HepG2 (cell line): ENCODE data around the gene THAP10. TPM values are rescaled to one million over a fixed set of nuclear protein-coding genes. Genes with fewer than 3 reads are reported as not detected.

Source experiments
- ATAC-seq: fragments of 200-7000 bp; cut with Tn5 transposase; 3 replicates; pipeline ENCODE4 v1.9.1; 2020; ENCODE audit warnings: mild to moderate bottlenecking, moderate library complexity
- BruUV-seq: library from RNA; stranded (reverse); fragments of 400-500 nt; replicated peaks from 2 replicates; lab custom pipeline; 2021; lab: Mats Ljungman, UMichigan
- CTCF ChIA-PET: fragments of 300-600 bp; formaldehyde crosslinking; extraction: SDS; loops from one replicate; lab custom pipeline; 2021; ENCODE audit warnings: low total read pairs, inconsistent platforms, low intra/inter-chr PET ratio; lab: Yijun Ruan, JAX
- POLR2A ChIA-PET: fragments of 350-600 bp; sonication (Branson Sonifier 250); formaldehyde crosslinking; loops from one replicate; lab custom pipeline; 2020; ENCODE audit warnings: antibody characterized with exemption, inconsistent platforms; lab: Yijun Ruan, JAX
- DNase-seq: peaks from one replicate; pipeline ENCODE4 v3.0.0-alpha.2; 2015; ENCODE audit warnings: low spot score
- FAIRE-seq: peaks from 3 replicates; lab custom pipeline; 2011; peaks lifted over from hg19 to GRCh38; lab: Jason Lieb, UNC
- H2AFZ ChIP-seq: one replicate; pipeline ENCODE4 v1.6.1; 2011; ENCODE audit warnings: low read length, inconsistent platforms
- H3K27ac ChIP-seq: fragments of 300-600 bp; 3 replicates; pipeline ENCODE4 v1.8.0; 2011; ENCODE audit warnings: mixed run types, mild to moderate bottlenecking, mixed read lengths, low read length, inconsistent platforms; ENCODE audit not compliant: insufficient read depth; ENCODE audit errors: extremely low read length
- H3K27me3 ChIP-seq, 2 experiments: fragments of 200-600 bp in 1 of 2; 2 replicates in 1 of 2; 3 replicates in 1 of 2; pipeline versions ENCODE4 v1.6.0 to v1.8.0; 2011; ENCODE audit warnings: low read length in 2 of 2, mild to moderate bottlenecking in 2 of 2, moderate library complexity in 2 of 2, inconsistent platforms in 1 of 2; ENCODE audit not compliant: insufficient read depth in 2 of 2, control insufficient read depth in 1 of 2
- H3K36me3 ChIP-seq, 2 experiments: fragments of 200-600 bp in 1 of 2; replicated peaks in 1 of 2; 2 replicates in 1 of 2; 3 replicates in 1 of 2; pipeline versions ENCODE4 v1.5.1 to v1.8.0; 2011; ENCODE audit warnings: low read length in 2 of 2, inconsistent platforms in 1 of 2; ENCODE audit not compliant: insufficient read depth in 2 of 2, control insufficient read depth in 1 of 2
- H3K4me1 ChIP-seq: 2 replicates; pipeline ENCODE4 v1.5.1; 2012; ENCODE audit warnings: low read length, inconsistent platforms; ENCODE audit not compliant: insufficient read depth
- H3K4me2 ChIP-seq: 2 replicates; pipeline ENCODE4 v1.6.0; 2011; ENCODE audit warnings: low read depth, low read length, inconsistent platforms
- H3K4me3 ChIP-seq, 3 experiments: fragments of 200-600 bp in 1 of 3; sonication (generic), shearing (Covaris generic) in 1 of 3; replicated peaks in 1 of 3; 2 replicates each; pipeline ENCODE4 v1.5.1; 2011 to 2016; ENCODE audit warnings: low read length in 3 of 3, inconsistent platforms in 2 of 3, low read depth in 2 of 3, mild to moderate bottlenecking in 2 of 3, control low read depth in 1 of 3, mixed read lengths in 1 of 3; ENCODE audit not compliant: insufficient read depth in 1 of 3
- H3K79me2 ChIP-seq: one replicate; pipeline ENCODE4 v1.6.1; 2011; ENCODE audit warnings: low read length, inconsistent platforms; ENCODE audit not compliant: insufficient read depth
- H3K9ac ChIP-seq: 2 replicates; pipeline ENCODE4 v1.6.0; 2011; ENCODE audit warnings: mild to moderate bottlenecking, low read depth, low read length, inconsistent platforms; ENCODE audit not compliant: insufficient read depth
- H3K9me3 ChIP-seq: 2 replicates; pipeline ENCODE4 v1.5.1; 2012; ENCODE audit warnings: mild to moderate bottlenecking, low read length
- H4K20me1 ChIP-seq: 2 replicates; pipeline ENCODE4 v1.6.0; 2011; ENCODE audit warnings: inconsistent platforms, mild to moderate bottlenecking, low read length, moderate library complexity; ENCODE audit not compliant: insufficient read depth
- ATF2 ChIP-seq: sonication (generic); formaldehyde crosslinking; IDR thresholded peaks from 2 replicates; pipeline ENCODE4 v1.4.0; 2020; ENCODE audit warnings: missing genetic modification reagents
- CAMTA2 ChIP-seq: sonication (generic); formaldehyde crosslinking; IDR thresholded peaks from 2 replicates; pipeline ENCODE4 v1.4.0; 2020; ENCODE audit warnings: mild to moderate bottlenecking, missing genetic modification reagents, borderline replicate concordance
- MED13 ChIP-seq: sonication (generic); formaldehyde crosslinking; IDR thresholded peaks from 2 replicates; pipeline ENCODE4 v1.5.0; 2020; ENCODE audit warnings: missing genetic modification reagents
- MEF2D ChIP-seq: sonication (generic); formaldehyde crosslinking; IDR thresholded peaks from 2 replicates; pipeline ENCODE4 v1.5.1; 2020; ENCODE audit warnings: mild to moderate bottlenecking, missing genetic modification reagents
- NCOR1 ChIP-seq: fragments of 200-600 bp; sonication (generic); IDR thresholded peaks from 2 replicates; pipeline ENCODE4 v1.7.0; 2017; ENCODE audit warnings: antibody characterized with exemption, low read length, borderline replicate concordance
- SALL2 ChIP-seq: sonication (generic); formaldehyde crosslinking; IDR thresholded peaks from 2 replicates; pipeline ENCODE4 v1.8.1; 2023; ENCODE audit warnings: mild to moderate bottlenecking, missing genetic modification reagents, inconsistent platforms
- SUZ12 ChIP-seq: fragments of 150-350 bp; IDR thresholded peaks from 2 replicates; pipeline ENCODE4 v1.6.1; 2014; ENCODE audit warnings: low read depth, low read length
- THAP9 ChIP-seq: sonication (generic); formaldehyde crosslinking; IDR thresholded peaks from 2 replicates; pipeline ENCODE4; 2020; ENCODE audit warnings: missing genetic modification reagents, mild to moderate bottlenecking, borderline replicate concordance
- ZNF282 ChIP-seq: fragments of 450-650 bp; IDR thresholded peaks from 2 replicates; pipeline ENCODE4 v1.6.1; 2018; ENCODE audit not compliant: partially characterized antibody
- ZNF44 ChIP-seq: sonication (generic); formaldehyde crosslinking; IDR thresholded peaks from 2 replicates; pipeline ENCODE4 v1.5.1; 2020; ENCODE audit warnings: mild to moderate bottlenecking, missing genetic modification reagents
- ZNF496 ChIP-seq: sonication (generic); formaldehyde crosslinking; IDR thresholded peaks from 2 replicates; pipeline ENCODE4 v1.8.1; 2023; ENCODE audit warnings: mild to moderate bottlenecking, moderate library complexity, missing genetic modification reagents; ENCODE audit not compliant: insufficient replicate concordance
- ZNF7 ChIP-seq: IDR thresholded peaks from 2 replicates; pipeline ENCODE4 v1.6.1; 2016; ENCODE audit warnings: missing biosample characterization, missing genetic modification reagents
- ZNF747 ChIP-seq: sonication (generic); formaldehyde crosslinking; IDR thresholded peaks from 2 replicates; pipeline ENCODE4 v1.8.1; 2023; ENCODE audit warnings: missing genetic modification reagents, mild to moderate bottlenecking, borderline replicate concordance
- in situ Hi-C: cut with HindIII; loops from 2 replicates; pipeline ENCODE4 v1.10.0; 2017; ENCODE audit warnings: low pct_unique_long_range_greater_than_20kb; ENCODE audit not compliant: extremely low pct_ligation_motif_present
- intact Hi-C: fragments of 100-400 bp; cut with micrococcal nuclease; formaldehyde crosslinking; loops from one replicate; pipeline ENCODE4 v1.10.0; 2022; ENCODE audit not compliant: unreplicated experiment
- polyA plus RNA-seq, 8 experiments: library from polyadenylated mRNA; depleted of rRNA in 3 of 8; stranded (reverse) in 7 of 8; unstranded in 1 of 8; fragments of >200 nt; fragmentation: Illumina TruSeq in 4 of 8; extraction: Trizol in 4 of 8; gene quantifications; 2 replicates each; pipeline versions ENCODE4 v1.2.1 to v1.2.3, GENCODE V29; 2011 to 2016; ENCODE audit warnings: low read depth in 4 of 8, missing spikeins in 1 of 8, mixed read lengths in 1 of 8; ENCODE audit not compliant: insufficient read depth in 1 of 8
- total RNA-seq, 5 experiments: library from RNA; depleted of rRNA; stranded (reverse); fragments of >200 nt; fragmentation: Illumina TruSeq; extraction: Trizol; gene quantifications; 2 replicates each; pipeline ENCODE4 v1.2.3, GENCODE V29; 2016; ENCODE audit warnings: low read depth in 1 of 5
- TF ChIP-seq, protein P1 (sequence below), 2 experiments: sonication (generic) in 1 of 2; formaldehyde crosslinking in 1 of 2; IDR thresholded peaks; 2 replicates each; pipeline versions ENCODE4 v1.6.1 to v1.9.0; 2014 to 2022; ENCODE audit warnings: antibody characterized with exemption in 1 of 2, borderline replicate concordance in 1 of 2, inconsistent platforms in 1 of 2, low read depth in 1 of 2, missing genetic modification reagents in 1 of 2

The THAP10 gene
- total and polyA plus RNA-seq, 2 of the 13 experiments (the other 11 are each of a cell fraction or from before 2014, with no cell fraction given): 0.64 to 0.69 TPM

GRCh38 chr15:70870051-70870450 lies 22.2 kb downstream of the THAP10 start:
- POLR2A ChIA-PET: interaction anchor here (1.3 to 1.6 kb wide), 3 partner anchors 10 to 16 kb away, joined by 3 to 5 read pairs (median 5); partner anchors contain the start of gene LARP6
- TF ChIP-seq ZNF747 (CRISPR knock-in tag): no peak
- no peak for TF ChIP-seq ZNF282
- no peak for TF ChIP-seq ZNF496 (CRISPR knock-in tag)
- TF ChIP-seq ATF2: no peak
- TF ChIP-seq ZNF7 (CRISPR knock-in tag): no peak
- no peak for TF ChIP-seq SUZ12
- no peak for TF ChIP-seq SALL2
- no peak for TF ChIP-seq MEF2D (CRISPR knock-in tag)
- TF ChIP-seq ZNF44 (CRISPR knock-in tag): no peak
- no peak for TF ChIP-seq CAMTA2 (CRISPR knock-in tag)
- TF ChIP-seq MED13 (CRISPR knock-in tag): no peak
- TF ChIP-seq THAP9: no peak
- TF ChIP-seq, protein P1, sequence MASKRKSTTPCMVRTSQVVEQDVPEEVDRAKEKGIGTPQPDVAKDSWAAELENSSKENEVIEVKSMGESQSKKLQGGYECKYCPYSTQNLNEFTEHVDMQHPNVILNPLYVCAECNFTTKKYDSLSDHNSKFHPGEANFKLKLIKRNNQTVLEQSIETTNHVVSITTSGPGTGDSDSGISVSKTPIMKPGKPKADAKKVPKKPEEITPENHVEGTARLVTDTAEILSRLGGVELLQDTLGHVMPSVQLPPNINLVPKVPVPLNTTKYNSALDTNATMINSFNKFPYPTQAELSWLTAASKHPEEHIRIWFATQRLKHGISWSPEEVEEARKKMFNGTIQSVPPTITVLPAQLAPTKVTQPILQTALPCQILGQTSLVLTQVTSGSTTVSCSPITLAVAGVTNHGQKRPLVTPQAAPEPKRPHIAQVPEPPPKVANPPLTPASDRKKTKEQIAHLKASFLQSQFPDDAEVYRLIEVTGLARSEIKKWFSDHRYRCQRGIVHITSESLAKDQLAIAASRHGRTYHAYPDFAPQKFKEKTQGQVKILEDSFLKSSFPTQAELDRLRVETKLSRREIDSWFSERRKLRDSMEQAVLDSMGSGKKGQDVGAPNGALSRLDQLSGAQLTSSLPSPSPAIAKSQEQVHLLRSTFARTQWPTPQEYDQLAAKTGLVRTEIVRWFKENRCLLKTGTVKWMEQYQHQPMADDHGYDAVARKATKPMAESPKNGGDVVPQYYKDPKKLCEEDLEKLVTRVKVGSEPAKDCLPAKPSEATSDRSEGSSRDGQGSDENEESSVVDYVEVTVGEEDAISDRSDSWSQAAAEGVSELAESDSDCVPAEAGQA (IDR thresholded peaks at IDR 0.05; ENCODE audit: low read depth): no peak
- TF ChIP-seq, protein P1 (CRISPR knock-in tag; IDR thresholded peaks at IDR 0.05; ENCODE audit: borderline replicate concordance): no peak
- no peak for TF ChIP-seq NCOR1

More at GRCh38 chr15:70870051-70870450, 22.2 kb downstream of the THAP10 start:
- BruUV-seq: no TSS peak
- Histone ChIP-seq H4K20me1 (no peaks in the 10 kb centered on the region), H3K9ac (no peak overlapping the region), H3K4me2 (no peak overlapping the region), H3K36me3 (no peaks in the 10 kb centered on the region), H3K4me3 (no peak overlapping the region), H3K27me3 (no peaks in the 10 kb centered on the region), H3K9me3 (no peaks in the 10 kb centered on the region), H3K4me1 (peaks cover 22% of the 10 kb centered on the region), H3K79me2 (no peaks in the 10 kb centered on the region), H3K27ac (no peak overlapping the region), H2AFZ (no peak overlapping the region)
- no peak for DNase-seq
- in situ Hi-C loops (loop anchor here (10.0 kb wide), 1 partner anchor 45 kb away; no protein-coding TSS in a partner anchor), intact Hi-C loops (no loop called here)
- CTCF ChIA-PET: no interaction called here
- no peak for ATAC-seq
- FAIRE-seq: no peak
